Glomerular endothelial cell (primary cell): ENCODE measurements around the gene ANKRD1. TPM values are rescaled to one million over a fixed set of nuclear protein-coding genes. Genes with fewer than 3 reads are reported as not detected.
"Not testable (repeated sequence)": the region's sequence is repeated elsewhere in the genome, so short reads cannot be mapped to it uniquely, and the experiment has no call there.

Experiments used
- DNase-seq: peaks from one replicate; pipeline ENCODE4 v3.0.0-alpha.2; 2011; ENCODE audit warnings: low read depth, low spot score; ENCODE audit errors: extremely low read depth
- total RNA-seq: library from RNA; depleted of rRNA; stranded (reverse); fragments of >200 nt; gene quantifications from 2 replicates; pipeline ENCODE4 v1.2.3, GENCODE V29; 2015

Gene ANKRD1
- total RNA-seq, result 168 and 436 TPM in 2 replicates

DNA sequence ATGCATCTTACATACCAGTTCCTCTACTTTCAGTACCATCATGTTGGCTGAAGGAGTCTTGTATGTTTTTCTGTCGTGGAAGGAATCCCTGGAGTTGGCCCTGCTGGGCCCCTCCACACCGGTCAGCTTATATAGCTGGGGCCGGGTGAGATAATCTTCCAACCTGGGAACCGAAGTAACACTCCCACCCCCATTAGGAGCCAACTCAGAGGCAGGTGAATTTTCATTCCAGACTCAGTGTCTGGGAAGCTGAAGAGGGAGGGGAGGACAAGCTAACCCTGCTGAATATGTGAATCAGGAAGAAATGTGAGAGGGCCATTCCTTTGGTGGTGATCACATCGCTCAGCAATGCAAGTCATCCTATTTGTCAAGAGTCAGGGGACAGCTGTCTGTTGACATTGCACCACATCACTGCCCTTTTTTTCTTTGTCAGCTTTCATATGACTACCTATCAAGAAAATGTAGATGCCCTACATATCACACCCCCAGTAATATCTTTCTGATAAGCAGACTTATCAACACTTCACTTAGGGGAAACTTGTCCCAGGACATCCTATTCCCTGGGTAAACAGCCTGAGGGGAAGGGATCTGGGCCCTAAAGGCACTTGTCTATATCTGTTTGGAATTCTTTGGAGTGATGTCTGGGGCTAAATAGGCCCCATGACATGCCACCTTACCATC, at the start of gene ANKRD1:
Gene ANKRD1 (minus strand): TSS at position 102 of the 681 bp plus-strand sequence. CDS start 60 bp downstream, at position 42.
- no peak for DNase-seq

DNA sequence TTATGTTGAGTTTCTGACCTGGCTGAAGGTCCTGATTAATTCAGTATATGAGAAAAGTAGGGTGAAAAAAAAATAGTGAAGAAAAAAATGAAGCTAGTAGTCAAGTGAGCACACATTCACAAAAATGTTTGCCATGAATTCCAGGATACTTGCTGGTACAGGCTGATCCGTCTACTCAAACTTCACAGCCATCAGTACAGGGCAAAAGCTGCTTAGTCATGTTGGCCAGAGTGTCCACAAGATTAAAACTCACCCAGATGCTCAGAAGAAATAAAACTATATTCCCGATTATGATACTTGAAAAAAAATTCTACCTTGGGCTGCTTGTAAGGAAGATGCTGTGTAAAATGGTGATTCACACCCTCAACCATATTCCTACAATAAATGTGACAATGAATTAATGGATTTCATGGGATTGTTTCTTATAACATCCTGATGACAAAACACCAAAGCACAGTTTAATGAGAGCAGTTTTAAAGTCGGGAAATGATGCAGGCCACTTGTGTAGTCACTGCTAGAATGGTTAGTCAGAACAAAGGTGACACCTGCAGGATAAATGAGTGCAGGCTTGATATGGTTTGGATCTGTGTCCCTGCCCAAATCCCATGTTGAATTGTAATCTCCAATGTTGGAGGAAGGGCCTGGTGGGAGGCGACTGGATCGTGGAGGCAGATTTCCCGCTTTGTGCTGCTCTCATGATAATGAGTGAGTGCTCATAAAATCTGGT, 49.2 kb upstream of the ANKRD1 start:
- no peak for DNase-seq

DNA sequence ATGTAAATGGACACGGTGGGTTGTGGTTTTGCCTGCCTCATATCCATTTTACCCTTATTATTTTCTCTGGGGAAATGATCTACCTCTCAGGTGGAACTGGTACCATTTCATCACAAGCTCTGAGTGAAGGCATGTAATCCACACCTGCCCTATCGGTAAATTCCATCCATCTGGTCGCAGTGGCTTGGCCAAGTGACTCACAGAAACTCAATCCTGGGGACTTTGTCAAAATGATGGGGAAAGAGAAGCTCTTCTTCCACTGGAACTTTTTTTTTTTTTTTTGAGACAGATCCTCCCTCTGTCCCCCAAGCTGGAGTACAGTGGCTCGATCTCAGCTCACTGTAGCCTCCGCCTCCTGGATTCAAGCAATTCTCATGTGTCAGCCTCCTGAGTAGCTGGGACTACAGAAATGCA, 48.2 kb upstream of the ANKRD1 start:
- no peak for DNase-seq

GRCh38 chr10:90968328-90969081, 47.6 kb upstream of the ANKRD1 start:
- no peak for DNase-seq

GRCh38 chr10:90967865-90968264, 47.0 kb upstream of the ANKRD1 start:
- DNase-seq, result no peak

- no peak for DNase-seq
Measured at GRCh38 chr10:90966146-90966545, 45.3 kb upstream of the ANKRD1 start.

DNA sequence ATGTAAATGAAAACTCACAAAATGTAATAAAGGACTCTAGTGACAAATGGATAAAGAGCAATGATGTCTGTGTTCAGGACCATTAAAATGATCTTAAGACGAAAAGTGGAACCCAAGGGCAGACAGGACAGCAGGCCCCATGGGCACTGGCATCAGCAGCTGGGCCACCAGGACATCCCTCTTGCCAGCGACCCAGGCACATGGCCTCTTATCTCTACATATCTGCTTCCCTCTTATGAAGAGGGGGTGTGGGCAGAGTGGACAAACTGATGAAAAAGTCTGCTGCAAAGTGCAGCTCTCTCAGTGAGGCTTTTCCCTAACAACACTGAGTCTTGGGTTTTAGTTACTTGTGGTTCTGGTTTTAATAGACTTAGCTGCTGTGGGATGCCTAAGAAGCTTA, 44.8 kb upstream of the ANKRD1 start:
- no peak for DNase-seq

- no peak for DNase-seq
Measured at GRCh38 chr10:90964781-90965465, 44.0 kb upstream of the ANKRD1 start.

GRCh38 chr10:90963331-90963730, 42.4 kb upstream of the ANKRD1 start:
- no peak for DNase-seq

DNA sequence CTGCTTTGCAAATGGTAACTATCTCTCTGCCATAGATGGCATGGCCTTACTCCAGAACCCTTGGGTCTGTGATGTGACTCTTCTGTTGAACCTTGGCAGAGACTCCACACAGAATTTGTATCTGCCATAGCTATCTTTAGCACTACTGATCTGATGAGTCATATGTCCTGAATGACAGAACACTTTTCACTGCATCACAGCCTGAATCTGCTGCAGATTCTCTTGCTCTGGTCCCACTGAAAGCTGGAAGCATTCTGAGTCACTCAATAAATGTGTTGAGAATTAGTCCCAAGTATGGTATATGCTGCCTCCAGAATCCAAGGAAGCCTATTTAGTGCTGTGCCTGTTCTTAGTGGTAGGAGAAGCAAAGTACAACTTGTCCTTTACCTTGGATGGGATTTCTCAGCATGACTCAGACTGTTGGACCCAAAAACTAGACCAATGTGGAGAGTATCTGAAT, 39.5 kb upstream of the ANKRD1 start:
- no peak for DNase-seq

DNA sequence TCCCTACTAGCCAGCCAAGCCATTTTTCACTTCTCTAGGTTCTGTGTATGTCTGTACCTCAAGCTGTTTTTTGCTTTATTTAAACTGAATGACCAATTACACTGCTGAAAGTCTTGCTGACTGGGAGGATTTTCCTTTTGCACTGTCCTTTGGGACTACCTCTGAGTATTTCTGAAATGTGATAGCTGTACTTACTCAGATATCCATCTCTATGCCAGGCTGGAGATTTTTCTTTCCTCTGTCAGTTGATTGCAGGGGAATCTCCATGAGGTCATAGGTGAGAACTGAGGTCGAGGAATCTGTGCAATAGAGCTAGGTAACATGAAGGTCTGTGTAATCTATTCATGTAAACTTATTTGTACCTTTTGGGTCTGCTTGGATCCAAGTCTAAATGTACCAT, 38.9 kb upstream of the ANKRD1 start:
- no peak for DNase-seq

- no peak for DNase-seq
Measured at GRCh38 chr10:90958781-90959180, 37.9 kb upstream of the ANKRD1 start.

GRCh38 chr10:90947030-90947960, 26.4 kb upstream of the ANKRD1 start:
- no peak for DNase-seq

DNA sequence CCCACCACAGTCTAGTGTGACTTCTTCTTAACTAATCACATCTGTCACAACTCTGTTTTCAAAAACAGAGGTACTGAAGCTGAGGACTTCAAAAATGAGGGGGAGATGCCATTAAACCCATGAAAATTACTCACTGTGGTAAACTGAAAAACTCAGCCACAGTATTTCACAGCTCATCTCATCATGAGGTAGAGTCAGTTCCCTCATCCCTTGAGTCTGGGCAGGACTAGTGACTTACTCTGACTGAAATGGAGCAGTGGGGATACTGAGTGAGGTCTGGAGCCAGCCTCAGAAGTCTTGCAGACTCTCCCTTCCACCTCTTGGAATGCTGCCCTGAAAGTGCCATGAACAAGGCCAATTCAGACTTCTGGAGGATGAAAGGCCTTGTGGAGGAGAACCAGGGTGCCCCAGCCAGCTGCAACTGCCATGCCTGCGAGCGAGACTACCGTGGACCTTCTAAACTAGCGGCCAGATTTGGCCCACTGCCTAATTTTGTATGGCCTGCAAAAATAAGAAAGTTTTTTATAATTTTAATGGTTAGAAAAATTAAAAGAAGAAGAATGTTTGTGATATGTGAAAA, 24.7 kb upstream of the ANKRD1 start:
- DNase-seq, result no peak

DNA sequence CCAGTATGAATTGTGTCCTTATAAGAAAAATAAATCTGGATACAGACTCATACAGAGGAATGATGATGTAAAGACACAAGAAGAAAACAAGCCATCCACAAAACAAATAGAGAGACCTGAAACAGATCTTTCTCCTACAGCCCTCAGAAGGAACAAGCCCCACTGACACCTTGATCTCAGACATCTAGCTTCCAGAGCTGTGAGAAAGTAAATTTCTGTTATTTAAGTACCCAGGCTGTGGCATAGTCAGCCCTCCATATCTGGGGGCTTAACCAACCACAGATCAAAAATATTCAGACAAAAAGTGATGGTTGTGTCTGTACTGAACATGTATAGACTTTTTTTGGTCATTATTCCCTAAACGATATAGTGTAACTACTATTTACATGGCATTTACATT, 23.9 kb upstream of the ANKRD1 start:
- DNase-seq, result no peak

- DNase-seq, result not testable (repeated sequence)
Measured at GRCh38 chr10:90942980-90943379, 22.1 kb upstream of the ANKRD1 start.

- no peak for DNase-seq
Measured at GRCh38 chr10:90939648-90940047, 18.8 kb upstream of the ANKRD1 start.

- no peak for DNase-seq
Measured at GRCh38 chr10:90939116-90939515, 18.2 kb upstream of the ANKRD1 start.

GRCh38 chr10:90937645-90938258, 16.9 kb upstream of the ANKRD1 start:
- DNase-seq, result no peak
